Keratinocyte (primary cell): Measurements from ENCODE around the gene PTPRD. TPM values are rescaled to one million over a fixed set of nuclear protein-coding genes. Genes with fewer than 3 reads are reported as not detected.

Source experiments
- DNase-seq: peaks from one replicate; pipeline ENCODE4 v3.0.0-alpha.2; 2011; ENCODE audit warnings: low read depth, missing footprints, low spot score
- FAIRE-seq: peaks from 2 replicates; lab custom pipeline; 2011; peaks lifted over from hg19 to GRCh38; lab: Jason Lieb, UNC
- H2AFZ ChIP-seq: 2 replicates; pipeline ENCODE4 v1.6.0; 2012; ENCODE audit warnings: low read length, control low read depth, inconsistent platforms; ENCODE audit not compliant: control insufficient read depth
- H3K27ac ChIP-seq: 2 replicates; pipeline ENCODE4 v1.5.1; 2011; ENCODE audit warnings: low read length; ENCODE audit not compliant: control insufficient read depth, insufficient read depth
- H3K27me3 ChIP-seq: 3 replicates; pipeline ENCODE4 v1.6.0; 2011; ENCODE audit warnings: low read length; ENCODE audit not compliant: control insufficient read depth, insufficient read depth; ENCODE audit errors: extremely low read depth
- H3K36me3 ChIP-seq, 2 experiments: 2 replicates in 1 of 2; 3 replicates in 1 of 2; pipeline ENCODE4 v1.5.1; 2011; ENCODE audit warnings: low read length in 2 of 2, mild to moderate bottlenecking in 1 of 2; ENCODE audit not compliant: control insufficient read depth in 2 of 2, insufficient read depth in 2 of 2; ENCODE audit errors: extremely low read depth in 1 of 2
- H3K4me1 ChIP-seq: 3 replicates; pipeline ENCODE4 v1.5.1; 2011; ENCODE audit warnings: low read length; ENCODE audit not compliant: control insufficient read depth, insufficient read depth; ENCODE audit errors: extremely low read depth
- H3K4me2 ChIP-seq: 3 replicates; pipeline ENCODE4 v1.6.0; 2011; ENCODE audit warnings: low read depth, low read length; ENCODE audit not compliant: control insufficient read depth, insufficient read depth; ENCODE audit errors: extremely low read depth
- H3K4me3 ChIP-seq, 3 experiments: fragments of 200-600 bp in 1 of 3; sonication (generic) in 1 of 3; 2 replicates in 2 of 3; 3 replicates in 1 of 3; pipeline ENCODE4 v1.5.1; 2011 to 2016; ENCODE audit warnings: low read length in 3 of 3, mild to moderate bottlenecking in 3 of 3, control low read depth in 2 of 3, inconsistent platforms in 1 of 3, low read depth in 1 of 3, mixed read lengths in 1 of 3, mixed run types in 1 of 3, moderate library complexity in 1 of 3; ENCODE audit not compliant: control insufficient read depth in 2 of 3, insufficient read depth in 2 of 3; ENCODE audit errors: extremely low read depth in 1 of 3
- H3K79me2 ChIP-seq: 2 replicates; pipeline ENCODE4 v1.6.0; 2012; ENCODE audit warnings: low read length; ENCODE audit not compliant: control insufficient read depth, insufficient read depth
- H3K9ac ChIP-seq: 3 replicates; pipeline ENCODE4 v1.6.0; 2011; ENCODE audit warnings: low read length; ENCODE audit not compliant: control insufficient read depth, insufficient read depth; ENCODE audit errors: extremely low read depth
- H3K9me1 ChIP-seq: 3 replicates; pipeline ENCODE4 v1.6.0; 2011; ENCODE audit warnings: low read length; ENCODE audit not compliant: control insufficient read depth, insufficient read depth; ENCODE audit errors: extremely low read depth
- H3K9me3 ChIP-seq: 2 replicates; pipeline ENCODE4 v1.5.1; 2012; ENCODE audit warnings: low read depth, low read length; ENCODE audit not compliant: control insufficient read depth
- H4K20me1 ChIP-seq: 3 replicates; pipeline ENCODE4 v1.6.0; 2011; ENCODE audit warnings: low read length; ENCODE audit not compliant: control insufficient read depth, insufficient read depth; ENCODE audit errors: extremely low read depth
- CTCF ChIP-seq, 3 experiments: IDR thresholded peaks in 1 of 3; conservative IDR thresholded peaks in 1 of 3; optimal IDR thresholded peaks in 1 of 3; 2 replicates in 2 of 3; 3 replicates in 1 of 3; pipeline versions ENCODE3 to v1.5.1; 2011; ENCODE audit warnings: low read length in 3 of 3, mild to moderate bottlenecking in 3 of 3, moderate library complexity in 2 of 3, control low read depth in 1 of 3, inconsistent platforms in 1 of 3; ENCODE audit not compliant: insufficient read depth in 2 of 3; ENCODE audit errors: extremely low read depth in 1 of 3
- EZH2 ChIP-seq: IDR thresholded peaks from one replicate; pipeline ENCODE4 v1.6.1; 2012; ENCODE audit warnings: inconsistent platforms, mild to moderate bottlenecking, low read length, moderate library complexity
- dilution Hi-C: fragments of 300-500 bp; cut with MboI; formaldehyde crosslinking; loops from one replicate; pipeline ENCODE4 v1.7.0; 2020; ENCODE audit warnings: low sequenced_read_pairs; ENCODE audit not compliant: extremely low pct_ligation_motif_present
- polyA plus RNA-seq, 5 experiments: library from polyadenylated mRNA; depleted of rRNA in 3 of 5; stranded (reverse) in 3 of 5; stranded (forward) in 1 of 5; unstranded in 1 of 5; fragments of >200 nt; gene quantifications; 1 replicate in 1 of 5; 2 replicates in 3 of 5; 3 replicates in 1 of 5; pipeline versions ENCODE4 v1.2.1 to v1.2.3, GENCODE V29; 2011 to 2012; ENCODE audit warnings: missing spikeins in 2 of 5, low read depth in 1 of 5, low replicate concordance in 1 of 5

PTPRD gene
- polyA plus RNA-seq, 1 donor (not counting 4 experiments of a cell fraction or from before 2014, with no cell fraction given): 0.10 TPM

- Histone ChIP-seq H3K4me1 (no peaks in the 10 kb centered on the region), H3K9me3 (no peaks in the 10 kb centered on the region), H3K4me2 (no peak overlapping the region), H3K4me3 (no peak overlapping the region), H3K9ac (no peak overlapping the region), H3K9me1 (no peaks in the 10 kb centered on the region), H3K27ac (no peak overlapping the region), H3K36me3 (no peaks in the 10 kb centered on the region), H4K20me1 (no peaks in the 10 kb centered on the region), H2AFZ (no peak overlapping the region), H3K27me3 (no peaks in the 10 kb centered on the region), H3K79me2 (no peaks in the 10 kb centered on the region)
- no peak for TF ChIP-seq CTCF (optimal IDR thresholded peaks at IDR 0.05 in 1 of 3, IDR thresholded peaks at IDR 0.05 in 1 of 3, conservative IDR thresholded peaks at IDR 0.05 in 1 of 3; ENCODE audit: extremely low read depth in 1 of 3, insufficient read depth in 2 of 3, low read length in 3 of 3)
- no peak for TF ChIP-seq EZH2
- dilution Hi-C loops: no loop called here
- FAIRE-seq: no peak
- DNase-seq: no peak
Observed at GRCh38 chr9:8539681-8540197, 2073.1 kb downstream of the PTPRD start.

GRCh38 chr9:8536845-8537244 is 2076.0 kb downstream of the PTPRD start:
- dilution Hi-C loops: no loop called here
- FAIRE-seq: no peak
- no peak overlapping the region for H2AFZ ChIP-seq

More at GRCh38 chr9:8536845-8537244, 2076.0 kb downstream of the PTPRD start:
- H3K9ac ChIP-seq: no peak overlapping the region
- DNase-seq: no peak
- no peaks in the 10 kb centered on the region for H3K27me3 ChIP-seq
- no peak overlapping the region for H3K4me3 ChIP-seq
- no peak overlapping the region for H3K27ac ChIP-seq
- no peaks in the 10 kb centered on the region for H3K79me2 ChIP-seq
- TF ChIP-seq EZH2 (no peak), CTCF (optimal IDR thresholded peaks at IDR 0.05 in 1 of 3, IDR thresholded peaks at IDR 0.05 in 1 of 3, conservative IDR thresholded peaks at IDR 0.05 in 1 of 3; ENCODE audit: extremely low read depth in 1 of 3, insufficient read depth in 2 of 3, low read length in 3 of 3) (no peak)
- H3K9me3 ChIP-seq: no peaks in the 10 kb centered on the region
- H3K4me2 ChIP-seq: no peak overlapping the region
- H3K4me1 ChIP-seq: no peaks in the 10 kb centered on the region
- no peaks in the 10 kb centered on the region for H4K20me1 ChIP-seq
- H3K9me1 ChIP-seq: no peaks in the 10 kb centered on the region
- H3K36me3 ChIP-seq: no peaks in the 10 kb centered on the region
